Skeletal muscle tissue (tissue), 4 donors: ENCODE results near the gene GET4. TPM values are rescaled to one million over a fixed set of nuclear protein-coding genes. Genes with fewer than 3 reads are reported as not detected.

ENCODE experiments used
- H3K27ac ChIP-seq: one replicate; pipeline ENCODE4 v1.7.0; 2013; ENCODE audit warnings: mild to moderate bottlenecking, low read depth, low read length, inconsistent platforms
- H3K27me3 ChIP-seq, 3 donors: one replicate each; pipeline ENCODE4 v1.7.0; 2013; ENCODE audit warnings: low read length in 3 of 3; ENCODE audit not compliant: control insufficient read depth in 3 of 3, insufficient read depth in 3 of 3
- H3K36me3 ChIP-seq, 3 donors: one replicate each; pipeline ENCODE4 v1.7.0; 2013; ENCODE audit warnings: low read length in 3 of 3; ENCODE audit not compliant: control insufficient read depth in 3 of 3, insufficient read depth in 3 of 3
- H3K4me1 ChIP-seq, 3 donors: one replicate each; pipeline ENCODE4 v1.7.0; 2013; ENCODE audit warnings: low read length in 3 of 3, mild to moderate bottlenecking in 3 of 3; ENCODE audit not compliant: control insufficient read depth in 3 of 3, insufficient read depth in 3 of 3
- H3K4me3 ChIP-seq, 3 donors: one replicate each; pipeline ENCODE4 v1.7.0; 2013; ENCODE audit warnings: low read length in 3 of 3
- H3K9ac ChIP-seq, 3 donors: one replicate each; pipeline ENCODE4 v1.7.0; 2013; ENCODE audit warnings: low read length in 3 of 3, mild to moderate bottlenecking in 3 of 3, moderate library complexity in 2 of 3, low read depth in 1 of 3
- H3K9me3 ChIP-seq, 3 donors: one replicate each; pipeline ENCODE4 v1.7.0; 2013; ENCODE audit warnings: low read length in 3 of 3; ENCODE audit not compliant: control insufficient read depth in 3 of 3
- total RNA-seq: library from RNA; depleted of rRNA; stranded (reverse); fragments of >200 nt; gene quantifications from one replicate; pipeline ENCODE4 v1.2.3, GENCODE V29; 2014
- donor health status: Osteomylitis.

Gene GET4
- total RNA-seq, 1 donor from 2014 or later, result 25.1 TPM

GRCh38 chr7:883055-884021 lies 7.0 kb downstream of the GET4 start:
- Histone ChIP-seq H3K9ac (peak overlapping the region in 2 of 3 donors; percentile 5 to 45), H3K9me3 (no peaks in the 10 kb centered on the region), H3K27me3 (no peaks in the 10 kb centered on the region), H3K4me1 (peaks cover 52 to 91% (median 77%) of the 10 kb centered on the region in 3 donors), H3K4me3 (peak overlapping the region in 1 of 3 donors; percentile 8), H3K27ac (peak overlapping the region; percentile 7), H3K36me3 (peaks cover 18 to 21% (median 20%) of the 10 kb centered on the region in 3 donors)

DNA sequence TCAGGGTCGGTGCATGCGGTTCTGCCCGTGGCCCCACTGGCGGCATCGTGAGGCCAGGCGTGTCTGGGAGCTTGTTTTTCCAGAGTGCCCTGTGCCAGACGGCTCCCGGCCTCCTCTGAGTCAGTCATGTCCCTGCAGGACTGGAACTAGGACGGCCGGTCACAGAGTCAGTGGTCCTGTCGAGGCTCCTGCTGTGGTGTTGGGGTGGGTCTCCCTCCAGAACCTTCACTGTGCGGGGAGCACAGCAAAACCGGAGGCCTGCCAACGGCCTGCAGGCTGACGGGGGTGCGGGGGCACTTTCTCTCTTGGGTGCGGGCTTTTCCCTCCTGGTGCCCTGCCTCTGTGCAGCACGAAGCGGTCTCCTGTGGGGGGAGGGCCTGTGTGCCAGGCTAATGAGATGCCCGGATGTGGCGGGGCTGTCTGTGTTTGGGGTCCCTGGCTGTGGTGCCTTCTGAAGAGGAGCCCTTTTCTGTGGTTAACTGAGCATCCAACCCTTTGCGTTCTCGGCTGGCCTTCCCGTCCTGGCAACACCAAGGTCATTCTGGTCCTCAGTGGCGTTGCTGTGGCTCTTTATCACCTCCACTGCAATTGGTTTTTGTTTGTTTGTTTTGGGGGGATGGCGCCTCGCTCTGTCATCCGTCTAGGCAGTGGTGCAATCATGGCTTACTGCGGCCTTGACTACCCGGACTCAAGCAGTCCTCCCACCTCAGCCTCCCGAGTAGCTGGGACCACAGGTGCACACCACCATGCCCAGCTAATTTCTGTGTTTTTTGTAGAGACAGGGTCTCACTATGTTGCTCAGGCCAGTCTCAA lies 8.0 kb downstream of the GET4 start:
- no peaks in the 10 kb centered on the region for H3K27me3 ChIP-seq
- H3K27ac ChIP-seq, result no peak overlapping the region
- peaks cover 41 to 82% (median 68%) of the 10 kb centered on the region in 3 donors for H3K4me1 ChIP-seq
- H3K9ac ChIP-seq, result no peak overlapping the region
- H3K9me3 ChIP-seq, result no peaks in the 10 kb centered on the region
- H3K36me3 ChIP-seq, result peaks cover 27 to 31% (median 28%) of the 10 kb centered on the region in 3 donors
- H3K4me3 ChIP-seq, result no peak overlapping the region

GRCh38 chr7:885261-885892 lies 9.0 kb downstream of the GET4 start:
- Histone ChIP-seq H3K4me3 (no peak overlapping the region), H3K36me3 (peaks cover 27 to 32% (median 30%) of the 10 kb centered on the region in 3 donors), H3K27me3 (no peaks in the 10 kb centered on the region), H3K27ac (no peak overlapping the region), H3K9me3 (no peaks in the 10 kb centered on the region), H3K4me1 (peaks cover 32 to 72% (median 58%) of the 10 kb centered on the region in 3 donors), H3K9ac (no peak overlapping the region)

GRCh38 chr7:885893-886625 lies 9.7 kb downstream of the GET4 start:
- Histone ChIP-seq H3K27ac (peak overlapping the region; percentile 6), H3K27me3 (no peaks in the 10 kb centered on the region), H3K4me1 (peaks cover 26 to 65% (median 52%) of the 10 kb centered on the region in 3 donors), H3K4me3 (no peak overlapping the region), H3K9me3 (no peaks in the 10 kb centered on the region), H3K9ac (peak overlapping the region in 1 of 3 donors; percentile 74), H3K36me3 (peaks cover 32 to 38% (median 36%) of the 10 kb centered on the region in 3 donors)

DNA sequence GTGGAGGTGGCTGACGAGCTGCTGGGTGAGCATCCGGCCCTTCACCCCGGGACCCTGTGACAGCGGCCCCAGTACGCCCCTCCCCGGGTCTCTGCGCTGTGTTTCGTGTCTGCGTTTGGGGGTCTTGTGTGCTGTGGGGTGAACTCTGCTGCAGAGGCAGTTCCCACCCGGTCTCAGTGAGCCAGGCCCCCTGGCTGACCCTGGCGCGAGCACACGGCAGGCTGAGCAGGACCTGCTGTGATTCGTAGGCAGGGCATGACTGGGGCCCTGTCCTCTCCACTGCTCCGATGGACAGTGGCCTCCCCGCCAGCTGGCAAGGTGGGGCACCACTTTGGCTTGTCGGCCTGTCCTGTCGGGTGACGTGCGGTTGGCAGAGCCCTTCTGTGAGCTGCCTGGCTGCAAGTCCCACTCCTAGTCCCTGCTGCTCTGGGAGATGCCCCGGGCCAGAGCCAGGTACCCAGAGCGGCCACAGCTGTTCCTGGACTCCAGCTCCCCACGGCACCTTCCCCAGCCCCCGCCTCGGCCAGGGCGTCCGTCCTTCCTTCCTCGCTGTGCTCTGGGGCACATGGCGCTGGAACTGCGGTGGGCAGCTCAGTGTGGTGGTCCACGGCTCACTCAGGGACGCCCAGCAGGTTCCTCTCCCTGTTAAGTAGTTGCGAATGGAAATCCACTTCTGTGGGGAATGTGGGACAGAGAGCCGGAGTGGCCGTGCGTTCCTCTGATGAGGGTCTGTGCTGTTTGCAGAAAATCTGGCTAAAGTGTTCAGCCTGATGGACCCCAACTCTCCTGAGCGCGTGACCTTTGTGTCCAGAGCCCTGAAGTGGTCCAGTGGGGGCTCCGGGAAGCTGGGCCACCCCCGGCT lies 10.5 kb downstream of the GET4 start:
- Histone ChIP-seq H3K4me3 (no peak overlapping the region), H3K9ac (peak overlapping the region in 1 of 3 donors; percentile 74), H3K27ac (peak overlapping the region; percentile 54), H3K9me3 (no peaks in the 10 kb centered on the region), H3K36me3 (peaks cover 40 to 46% (median 44%) of the 10 kb centered on the region in 3 donors), H3K4me1 (peaks cover 22 to 58% (median 45%) of the 10 kb centered on the region in 3 donors), H3K27me3 (no peaks in the 10 kb centered on the region)

DNA sequence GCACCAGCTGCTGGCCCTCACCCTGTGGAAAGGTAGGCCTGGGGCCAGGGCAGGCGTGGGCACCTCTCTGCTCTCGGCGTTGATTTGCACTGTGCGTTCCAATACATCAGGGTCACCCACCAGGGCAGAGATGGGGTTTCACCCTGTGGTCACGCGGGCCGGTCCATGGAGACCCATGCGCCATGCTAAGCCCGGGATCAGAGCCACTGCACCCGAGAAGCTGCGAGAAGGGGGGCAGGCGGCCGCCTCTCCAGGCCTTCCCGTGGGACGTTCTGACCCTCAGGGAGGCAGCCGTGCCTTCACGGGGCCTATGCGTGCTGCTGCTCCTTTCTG lies 11.1 kb downstream of the GET4 start:
- Histone ChIP-seq H3K27me3 (no peaks in the 10 kb centered on the region), H3K9ac (no peak overlapping the region), H3K4me3 (no peak overlapping the region), H3K4me1 (peaks cover 22 to 54% (median 40%) of the 10 kb centered on the region in 3 donors), H3K36me3 (peaks cover 45 to 52% (median 50%) of the 10 kb centered on the region in 3 donors), H3K9me3 (no peaks in the 10 kb centered on the region), H3K27ac (no peak overlapping the region)

- no peaks in the 10 kb centered on the region for H3K9me3 ChIP-seq
- peaks cover 52 to 59% (median 59%) of the 10 kb centered on the region in 3 donors for H3K36me3 ChIP-seq
- H3K4me1 ChIP-seq, result peaks cover 14 to 45% (median 32%) of the 10 kb centered on the region in 3 donors
- H3K27me3 ChIP-seq, result no peaks in the 10 kb centered on the region
- no peak overlapping the region for H3K4me3 ChIP-seq
- no peak overlapping the region for H3K9ac ChIP-seq
- H3K27ac ChIP-seq, result no peak overlapping the region
Observed at GRCh38 chr7:888081-889024, 12.0 kb downstream of the GET4 start.

- Histone ChIP-seq H3K4me3 (no peak overlapping the region), H3K4me1 (peaks cover 13 to 39% (median 26%) of the 10 kb centered on the region in 3 donors), H3K27ac (no peak overlapping the region), H3K27me3 (no peaks in the 10 kb centered on the region), H3K36me3 (peaks cover 58 to 65% (median 65%) of the 10 kb centered on the region in 3 donors), H3K9ac (no peak overlapping the region), H3K9me3 (no peaks in the 10 kb centered on the region)
Observed at GRCh38 chr7:889025-889390, 12.7 kb downstream of the GET4 start.
